HEK293 (cell line): ENCODE measurements around the gene KLHL6.

Source experiments
- CTCF ChIA-PET: fragments of 350-600 bp; formaldehyde crosslinking; extraction: SDS; loops from one replicate; lab custom pipeline; 2021; ENCODE audit warnings: antibody characterized with exemption; lab: Yijun Ruan, JAX
- POLR2A ChIA-PET: fragments of 300-600 bp; formaldehyde crosslinking; extraction: SDS; loops from one replicate; lab custom pipeline; 2020; ENCODE audit warnings: antibody characterized with exemption, inconsistent platforms; lab: Yijun Ruan, JAX
- H3K27ac ChIP-seq: fragments of 200-500 bp; sonication (Bioruptor generic); 2 replicates; pipeline ENCODE4 v1.5.1; 2014; ENCODE audit warnings: low read depth, low read length, control low read depth, inconsistent platforms; ENCODE audit errors: extremely low read depth
- H3K36me3 ChIP-seq, 2 experiments: fragments of 200-500 bp in 1 of 2; sonication (Bioruptor generic) in 1 of 2; 1 replicate in 1 of 2; 2 replicates in 1 of 2; pipeline ENCODE4 v1.5.1; 2014 to 2017; ENCODE audit warnings: inconsistent platforms in 2 of 2, low read length in 2 of 2; ENCODE audit not compliant: control insufficient read depth in 2 of 2, insufficient read depth in 1 of 2
- H3K4me1 ChIP-seq: fragments of 200-500 bp; sonication (Bioruptor generic); 2 replicates; pipeline ENCODE4 v1.5.1; 2014; ENCODE audit warnings: mild to moderate bottlenecking, low read length, inconsistent platforms; ENCODE audit not compliant: control insufficient read depth, insufficient read depth
- H3K4me3 ChIP-seq: 2 replicates; pipeline ENCODE4 v1.5.1; 2011; ENCODE audit warnings: low read depth, mild to moderate bottlenecking, control low read depth, low read length, moderate library complexity
- H3K9me3 ChIP-seq: fragments of 200-500 bp; sonication (Bioruptor generic); 2 replicates; pipeline ENCODE4 v1.5.1; 2014; ENCODE audit warnings: low read depth, low read length, inconsistent platforms; ENCODE audit not compliant: control insufficient read depth, insufficient read depth
- BCL11A ChIP-seq: fragments of 450-650 bp; formaldehyde crosslinking; IDR thresholded peaks from 2 replicates; pipeline ENCODE4 v1.5.1; 2016; ENCODE audit warnings: low read depth, missing biosample characterization, missing genetic modification characterization
- GLI2 ChIP-seq: fragments of 450-650 bp; formaldehyde crosslinking; IDR thresholded peaks from 2 replicates; pipeline ENCODE4; 2017; ENCODE audit warnings: missing biosample characterization, missing genetic modification characterization, low read depth, borderline replicate concordance
- YY1 ChIP-seq: fragments of 450-650 bp; formaldehyde crosslinking; IDR thresholded peaks from 2 replicates; pipeline ENCODE4 v1.5.1; 2018; ENCODE audit warnings: missing biosample characterization, missing genetic modification characterization
- ZBTB20 ChIP-seq: fragments of 450-650 bp; formaldehyde crosslinking; IDR thresholded peaks from 2 replicates; pipeline ENCODE4 v1.5.1; 2016; ENCODE audit warnings: missing biosample characterization, missing genetic modification characterization
- ZBTB48 ChIP-seq: fragments of 450-650 bp; formaldehyde crosslinking; IDR thresholded peaks from 2 replicates; pipeline ENCODE4 v1.5.1; 2016; ENCODE audit warnings: missing biosample characterization, missing genetic modification characterization
- ZFP69B ChIP-seq: fragments of 450-650 bp; formaldehyde crosslinking; IDR thresholded peaks from 2 replicates; pipeline ENCODE4 v1.5.1; 2016; ENCODE audit warnings: missing biosample characterization, missing genetic modification characterization
- ZNF214 ChIP-seq: fragments of 450-650 bp; formaldehyde crosslinking; IDR thresholded peaks from 2 replicates; pipeline ENCODE4 v1.5.1; 2017; ENCODE audit warnings: missing biosample characterization, mild to moderate bottlenecking, missing genetic modification characterization, borderline replicate concordance
- ZNF366 ChIP-seq: fragments of 450-650 bp; formaldehyde crosslinking; conservative IDR thresholded peaks from 2 replicates; pipeline ENCODE4 v1.5.1; 2016; ENCODE audit warnings: missing biosample characterization, missing genetic modification characterization
- ZNF391 ChIP-seq: fragments of 450-650 bp; formaldehyde crosslinking; IDR thresholded peaks from 2 replicates; pipeline ENCODE4 v1.5.1; 2016; ENCODE audit warnings: low read depth, missing biosample characterization, missing genetic modification characterization, borderline replicate concordance
- ZNF416 ChIP-seq: fragments of 450-650 bp; formaldehyde crosslinking; IDR thresholded peaks from 2 replicates; pipeline ENCODE4 v1.5.1; 2016; ENCODE audit warnings: missing biosample characterization, missing genetic modification characterization
- ZNF426 ChIP-seq: fragments of 450-650 bp; formaldehyde crosslinking; IDR thresholded peaks from 2 replicates; pipeline ENCODE4 v1.5.1; 2017; ENCODE audit warnings: missing biosample characterization, missing genetic modification characterization, mild to moderate bottlenecking, inconsistent platforms, moderate library complexity
- ZNF473 ChIP-seq: fragments of 450-650 bp; formaldehyde crosslinking; IDR thresholded peaks from 2 replicates; pipeline ENCODE4 v1.5.1; 2017; ENCODE audit warnings: missing biosample characterization, missing genetic modification characterization
- ZNF510 ChIP-seq: fragments of 450-650 bp; formaldehyde crosslinking; IDR thresholded peaks from 2 replicates; pipeline ENCODE4 v1.5.1; 2018; ENCODE audit warnings: mild to moderate bottlenecking, missing genetic modification characterization, missing biosample characterization; ENCODE audit not compliant: insufficient replicate concordance
- ZNF654 ChIP-seq: fragments of 450-650 bp; formaldehyde crosslinking; IDR thresholded peaks from 2 replicates; pipeline ENCODE4 v1.5.1; 2016; ENCODE audit warnings: low read depth, missing biosample characterization, missing genetic modification characterization
- ZNF670 ChIP-seq: fragments of 450-650 bp; formaldehyde crosslinking; IDR thresholded peaks from 2 replicates; pipeline ENCODE4 v1.5.1; 2016; ENCODE audit warnings: missing biosample characterization, missing genetic modification characterization, low read depth
- ZSCAN30 ChIP-seq: fragments of 450-650 bp; IDR thresholded peaks from 2 replicates; pipeline ENCODE4 v1.5.1; 2018; ENCODE audit warnings: missing biosample characterization, mild to moderate bottlenecking, missing genetic modification characterization, moderate library complexity
- TF ChIP-seq, protein P1 (sequence below): fragments of 450-650 bp; formaldehyde crosslinking; IDR thresholded peaks from 2 replicates; pipeline ENCODE4 v1.5.1; 2016; ENCODE audit warnings: missing biosample characterization, missing genetic modification characterization
- TF ChIP-seq, protein P2 (sequence below): fragments of 450-650 bp; IDR thresholded peaks from 2 replicates; pipeline ENCODE4 v1.5.1; 2018; ENCODE audit warnings: missing biosample characterization, mild to moderate bottlenecking, missing genetic modification characterization
- TF ChIP-seq, protein P3 (sequence below): fragments of 450-650 bp; formaldehyde crosslinking; IDR thresholded peaks from 2 replicates; pipeline ENCODE4 v1.5.1; 2016; ENCODE audit warnings: missing biosample characterization, missing genetic modification characterization, borderline replicate concordance

KLHL6 gene

DNA sequence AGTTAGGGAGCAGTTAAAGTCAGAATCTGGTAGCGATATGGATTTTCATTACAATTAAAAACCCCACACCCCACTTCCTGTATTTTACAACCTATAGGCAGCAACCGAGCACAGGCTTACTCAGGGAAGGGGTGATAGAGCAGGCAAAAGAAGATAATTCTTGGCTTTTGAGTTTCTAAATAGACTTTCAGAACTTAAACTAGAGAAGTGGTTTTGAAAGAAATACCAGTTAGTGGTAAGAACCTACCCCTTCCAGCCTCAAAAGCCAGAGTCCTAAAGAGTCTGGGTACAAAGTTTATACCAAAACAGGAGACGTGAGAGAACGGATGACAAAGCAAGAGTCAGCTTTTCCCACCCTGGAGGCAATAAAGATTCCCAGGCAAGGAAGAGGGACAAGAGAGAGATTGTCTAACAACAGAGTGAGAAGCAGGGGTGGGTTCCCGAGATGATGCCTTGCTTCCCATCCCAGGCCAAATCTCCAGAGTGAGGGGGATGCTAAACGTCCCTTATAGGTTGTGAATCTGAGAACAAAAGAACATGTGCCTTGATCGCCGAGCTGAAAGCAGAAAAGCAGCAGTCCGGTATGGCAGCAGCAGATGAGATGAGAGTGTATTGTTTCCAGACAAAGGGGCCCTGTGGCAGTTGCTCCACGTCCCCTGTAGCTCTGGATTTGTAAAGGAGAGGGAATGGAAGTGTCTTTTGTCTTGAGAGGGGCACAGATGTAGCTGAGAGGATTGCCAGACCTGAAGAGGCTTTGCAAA is 36.8 kb downstream of the KLHL6 start:
- no peaks in the 10 kb centered on the region for H3K9me3 ChIP-seq
- H3K4me3 ChIP-seq = no peak overlapping the region
- ChIA-PET POLR2A (no interaction called here), CTCF (interaction anchor here (0.9 kb wide), 1 partner anchor 132 kb away, joined by 4 read pairs; no protein-coding TSS in a partner anchor)
- no peaks in the 10 kb centered on the region for H3K36me3 ChIP-seq
- no peaks in the 10 kb centered on the region for H3K4me1 ChIP-seq
- H3K27ac ChIP-seq = no peak overlapping the region
- no peak for TF ChIP-seq ZSCAN30 (tag by site-specific recombination)

DNA sequence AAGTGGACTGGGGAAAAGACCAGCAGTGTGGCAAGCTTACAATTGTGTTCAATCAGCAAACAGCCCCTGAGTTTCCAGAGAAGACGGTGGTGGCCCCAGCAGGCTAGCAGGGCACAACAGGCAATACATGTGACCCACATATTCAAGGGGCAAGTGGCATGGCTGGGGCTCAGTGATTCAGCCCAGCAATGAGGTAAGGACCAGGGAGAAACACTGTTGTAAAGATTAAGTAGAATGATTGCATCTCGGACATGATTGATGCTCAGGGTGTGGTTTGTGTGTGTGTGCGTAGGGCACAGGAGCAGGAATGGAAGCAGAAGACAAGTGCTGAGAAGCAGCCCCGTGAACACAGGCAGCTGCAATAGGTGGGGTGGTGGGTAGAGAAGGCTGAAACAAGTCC is 37.9 kb downstream of the KLHL6 start:
- Histone ChIP-seq H3K4me3 (no peak overlapping the region), H3K9me3 (no peaks in the 10 kb centered on the region), H3K4me1 (no peaks in the 10 kb centered on the region), H3K27ac (no peak overlapping the region), H3K36me3 (no peaks in the 10 kb centered on the region)
- ChIA-PET CTCF (interaction anchor here (0.9 kb wide), 1 partner anchor 131 kb away, joined by 4 read pairs; no protein-coding TSS in a partner anchor), POLR2A (no interaction called here)
- TF ChIP-seq ZNF654 (tag by site-specific recombination) (no peak), ZNF426 (tag by site-specific recombination) (no peak), BCL11A (no peak), ZNF214 (tag by site-specific recombination) (no peak), ZNF416 (tag by site-specific recombination) (no peak), ZNF670 (no peak), ZBTB48 (no peak), ZNF366 (tag by site-specific recombination) (no peak), YY1 (tag by site-specific recombination) (no peak), ZNF473 (tag by site-specific recombination) (no peak), ZFP69B (tag by site-specific recombination) (no peak), ZBTB20 (no peak), GLI2 (tag by site-specific recombination) (no peak), ZNF391 (tag by site-specific recombination) (no peak), ZNF510 (tag by site-specific recombination) (no peak)
- TF ChIP-seq, protein P1, sequence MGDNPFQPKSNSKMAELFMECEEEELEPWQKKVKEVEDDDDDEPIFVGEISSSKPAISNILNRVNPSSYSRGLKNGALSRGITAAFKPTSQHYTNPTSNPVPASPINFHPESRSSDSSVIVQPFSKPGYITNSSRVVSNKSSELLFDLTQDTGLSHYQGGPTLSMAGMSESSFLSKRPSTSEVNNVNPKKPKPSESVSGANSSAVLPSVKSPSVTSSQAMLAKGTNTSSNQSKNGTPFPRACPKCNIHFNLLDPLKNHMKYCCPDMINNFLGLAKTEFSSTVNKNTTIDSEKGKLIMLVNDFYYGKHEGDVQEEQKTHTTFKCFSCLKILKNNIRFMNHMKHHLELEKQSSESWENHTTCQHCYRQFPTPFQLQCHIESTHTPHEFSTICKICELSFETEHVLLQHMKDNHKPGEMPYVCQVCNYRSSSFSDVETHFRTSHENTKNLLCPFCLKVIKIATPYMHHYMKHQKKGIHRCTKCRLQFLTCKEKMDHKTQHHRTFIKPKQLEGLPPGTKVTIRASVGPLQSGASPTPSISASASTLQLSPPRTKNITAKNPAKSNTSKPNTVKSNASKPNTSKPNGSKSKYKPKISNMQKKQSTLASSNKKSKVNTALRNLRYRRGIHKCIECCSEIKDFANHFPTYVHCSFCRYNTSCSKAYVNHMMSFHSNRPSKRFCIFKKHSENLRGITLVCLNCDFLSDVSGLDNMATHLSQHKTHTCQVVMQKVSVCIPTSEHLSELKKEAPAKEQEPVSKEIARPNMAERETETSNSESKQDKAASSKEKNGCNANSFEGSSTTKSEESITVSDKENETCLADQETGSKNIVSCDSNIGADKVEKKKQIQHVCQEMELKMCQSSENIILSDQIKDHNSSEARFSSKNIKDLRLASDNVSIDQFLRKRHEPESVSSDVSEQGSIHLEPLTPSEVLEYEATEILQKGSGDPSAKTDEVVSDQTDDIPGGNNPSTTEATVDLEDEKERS (tag by site-specific recombination) = no peak
- TF ChIP-seq, protein P2, sequence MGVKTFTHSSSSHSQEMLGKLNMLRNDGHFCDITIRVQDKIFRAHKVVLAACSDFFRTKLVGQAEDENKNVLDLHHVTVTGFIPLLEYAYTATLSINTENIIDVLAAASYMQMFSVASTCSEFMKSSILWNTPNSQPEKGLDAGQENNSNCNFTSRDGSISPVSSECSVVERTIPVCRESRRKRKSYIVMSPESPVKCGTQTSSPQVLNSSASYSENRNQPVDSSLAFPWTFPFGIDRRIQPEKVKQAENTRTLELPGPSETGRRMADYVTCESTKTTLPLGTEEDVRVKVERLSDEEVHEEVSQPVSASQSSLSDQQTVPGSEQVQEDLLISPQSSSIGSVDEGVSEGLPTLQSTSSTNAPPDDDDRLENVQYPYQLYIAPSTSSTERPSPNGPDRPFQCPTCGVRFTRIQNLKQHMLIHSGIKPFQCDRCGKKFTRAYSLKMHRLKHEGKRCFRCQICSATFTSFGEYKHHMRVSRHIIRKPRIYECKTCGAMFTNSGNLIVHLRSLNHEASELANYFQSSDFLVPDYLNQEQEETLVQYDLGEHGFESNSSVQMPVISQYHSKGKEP (tag by site-specific recombination) = no peak
- TF ChIP-seq, protein P3, sequence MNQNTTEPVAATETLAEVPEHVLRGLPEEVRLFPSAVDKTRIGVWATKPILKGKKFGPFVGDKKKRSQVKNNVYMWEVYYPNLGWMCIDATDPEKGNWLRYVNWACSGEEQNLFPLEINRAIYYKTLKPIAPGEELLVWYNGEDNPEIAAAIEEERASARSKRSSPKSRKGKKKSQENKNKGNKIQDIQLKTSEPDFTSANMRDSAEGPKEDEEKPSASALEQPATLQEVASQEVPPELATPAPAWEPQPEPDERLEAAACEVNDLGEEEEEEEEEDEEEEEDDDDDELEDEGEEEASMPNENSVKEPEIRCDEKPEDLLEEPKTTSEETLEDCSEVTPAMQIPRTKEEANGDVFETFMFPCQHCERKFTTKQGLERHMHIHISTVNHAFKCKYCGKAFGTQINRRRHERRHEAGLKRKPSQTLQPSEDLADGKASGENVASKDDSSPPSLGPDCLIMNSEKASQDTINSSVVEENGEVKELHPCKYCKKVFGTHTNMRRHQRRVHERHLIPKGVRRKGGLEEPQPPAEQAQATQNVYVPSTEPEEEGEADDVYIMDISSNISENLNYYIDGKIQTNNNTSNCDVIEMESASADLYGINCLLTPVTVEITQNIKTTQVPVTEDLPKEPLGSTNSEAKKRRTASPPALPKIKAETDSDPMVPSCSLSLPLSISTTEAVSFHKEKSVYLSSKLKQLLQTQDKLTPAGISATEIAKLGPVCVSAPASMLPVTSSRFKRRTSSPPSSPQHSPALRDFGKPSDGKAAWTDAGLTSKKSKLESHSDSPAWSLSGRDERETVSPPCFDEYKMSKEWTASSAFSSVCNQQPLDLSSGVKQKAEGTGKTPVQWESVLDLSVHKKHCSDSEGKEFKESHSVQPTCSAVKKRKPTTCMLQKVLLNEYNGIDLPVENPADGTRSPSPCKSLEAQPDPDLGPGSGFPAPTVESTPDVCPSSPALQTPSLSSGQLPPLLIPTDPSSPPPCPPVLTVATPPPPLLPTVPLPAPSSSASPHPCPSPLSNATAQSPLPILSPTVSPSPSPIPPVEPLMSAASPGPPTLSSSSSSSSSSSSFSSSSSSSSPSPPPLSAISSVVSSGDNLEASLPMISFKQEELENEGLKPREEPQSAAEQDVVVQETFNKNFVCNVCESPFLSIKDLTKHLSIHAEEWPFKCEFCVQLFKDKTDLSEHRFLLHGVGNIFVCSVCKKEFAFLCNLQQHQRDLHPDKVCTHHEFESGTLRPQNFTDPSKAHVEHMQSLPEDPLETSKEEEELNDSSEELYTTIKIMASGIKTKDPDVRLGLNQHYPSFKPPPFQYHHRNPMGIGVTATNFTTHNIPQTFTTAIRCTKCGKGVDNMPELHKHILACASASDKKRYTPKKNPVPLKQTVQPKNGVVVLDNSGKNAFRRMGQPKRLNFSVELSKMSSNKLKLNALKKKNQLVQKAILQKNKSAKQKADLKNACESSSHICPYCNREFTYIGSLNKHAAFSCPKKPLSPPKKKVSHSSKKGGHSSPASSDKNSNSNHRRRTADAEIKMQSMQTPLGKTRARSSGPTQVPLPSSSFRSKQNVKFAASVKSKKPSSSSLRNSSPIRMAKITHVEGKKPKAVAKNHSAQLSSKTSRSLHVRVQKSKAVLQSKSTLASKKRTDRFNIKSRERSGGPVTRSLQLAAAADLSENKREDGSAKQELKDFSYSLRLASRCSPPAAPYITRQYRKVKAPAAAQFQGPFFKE (tag by site-specific recombination) = no peak
- TF ChIP-seq, all 188 proteins: peak for 0
